Measurements from ENCODE around the gene C6orf89. TPM values are rescaled to one million over a fixed set of nuclear protein-coding genes. Genes with fewer than 3 reads are reported as not detected.

C6orf89 gene
- polyA plus RNA-seq, 3 donors: 18.8 to 25.1 (median 21.5) TPM

- WGBS, 3 donors: 22 to 46% (median 24%) methylated on average over 3 of the region's 3 CpGs
Measured at GRCh38 chr6:36851149-36851614, 34.6 kb upstream of the C6orf89 start.

DNA sequence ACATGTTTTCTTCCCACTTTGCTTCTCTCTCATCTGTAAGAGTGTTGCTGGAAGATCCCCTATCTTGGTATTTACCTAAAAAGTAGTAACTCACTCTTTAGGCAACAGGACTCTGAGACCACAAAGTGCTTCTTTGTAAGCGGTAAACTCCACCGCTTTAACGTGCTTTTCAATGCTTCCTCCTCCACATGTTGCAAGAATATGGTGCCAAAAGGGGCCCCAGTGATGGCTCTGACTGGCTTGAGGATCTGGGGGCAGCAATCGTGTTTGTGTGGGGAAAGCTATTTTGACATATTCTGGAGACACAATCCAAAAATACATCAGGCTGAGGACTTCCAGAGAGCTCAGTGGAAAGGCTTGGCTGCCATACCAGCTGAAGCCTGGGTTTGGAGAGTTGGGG, 34.1 kb upstream of the C6orf89 start:
- 31 to 70% (median 33%) methylated on average over 4 of the region's 4 CpGs for WGBS, 3 donors
- no peak overlapping the region for H3K27ac ChIP-seq (ENCODE audit: low read depth, low read length)

More at GRCh38 chr6:36851149-36851614, 34.6 kb upstream of the C6orf89 start:
- H3K27ac ChIP-seq (ENCODE audit: low read depth, low read length): no peak overlapping the region

DNA sequence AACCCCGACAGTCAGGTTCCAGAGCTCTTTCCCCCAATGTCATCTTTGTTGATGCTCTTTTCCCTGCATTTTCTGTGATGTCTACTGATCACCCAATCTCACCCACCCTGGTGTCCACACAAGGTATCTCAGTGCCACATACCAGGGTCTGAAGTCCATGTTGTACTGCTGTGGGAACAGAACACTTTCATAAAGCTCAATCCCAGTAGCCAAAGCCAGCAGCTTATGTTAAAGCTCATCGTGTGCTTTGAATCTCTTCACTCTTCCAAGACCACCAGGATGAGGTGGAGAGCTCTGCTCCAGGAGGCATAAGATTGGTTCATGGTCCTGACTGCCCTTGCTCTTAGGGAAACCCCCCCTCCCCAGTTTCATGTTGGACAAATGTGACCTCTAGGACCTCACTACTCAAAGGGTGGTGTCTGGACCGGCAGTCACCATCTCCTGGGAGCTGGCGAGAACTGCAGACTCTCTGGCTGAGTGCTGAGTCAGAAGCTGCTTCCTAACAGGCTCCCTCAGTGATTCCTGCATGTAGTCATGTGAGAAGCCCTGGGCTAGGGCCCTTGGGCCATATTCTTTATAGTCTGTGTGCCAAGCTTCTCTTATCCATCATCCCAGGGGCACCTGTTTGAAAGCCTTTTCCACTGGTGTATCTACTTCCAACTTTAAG, 33.1 kb upstream of the C6orf89 start:
- H3K27ac ChIP-seq (ENCODE audit: low read depth, low read length): no peak overlapping the region
- 53 to 82% (median 55%) methylated on average over 4 of the region's 4 CpGs for WGBS, 3 donors

DNA sequence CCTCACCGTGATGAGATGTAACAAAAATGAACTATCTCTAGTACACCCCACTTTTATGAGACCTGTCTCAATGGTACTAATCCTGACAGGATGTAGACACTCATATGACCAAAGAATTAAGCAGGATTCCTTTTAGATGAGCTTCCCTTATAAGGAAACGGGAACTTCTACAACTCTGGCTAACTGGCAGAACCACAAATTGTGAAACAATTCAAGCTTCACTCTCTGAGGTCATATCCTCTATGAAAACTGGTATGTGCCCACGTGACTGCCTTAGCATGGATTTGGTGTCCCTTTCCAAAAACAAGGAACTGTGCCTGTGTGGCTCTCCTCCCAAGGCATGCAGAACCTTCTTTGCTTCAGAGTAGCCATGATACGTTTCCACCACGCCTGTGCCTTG, 32.4 kb upstream of the C6orf89 start:
- 53 to 81% (median 58%) methylated on average over 5 of the region's 5 CpGs for WGBS, 3 donors

DNA sequence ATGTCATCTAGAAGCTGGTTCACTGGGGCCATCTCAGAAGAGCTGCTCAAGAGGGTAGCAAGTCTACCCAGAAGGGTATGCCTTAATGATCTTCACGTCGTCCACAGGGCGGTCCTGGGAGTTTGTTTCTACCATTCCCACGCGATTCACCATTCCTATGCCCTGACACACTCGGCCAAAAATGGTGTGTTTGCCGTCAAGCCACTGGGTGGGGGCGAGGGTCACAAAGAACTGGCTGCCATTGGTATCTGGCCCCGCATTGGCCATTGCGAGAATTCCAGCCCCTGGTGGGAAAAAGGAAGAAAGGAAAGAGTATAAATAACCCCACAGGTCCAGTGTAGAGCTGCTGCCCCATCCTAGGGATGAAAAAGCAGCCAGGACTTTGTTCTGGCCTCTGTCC, 30.0 kb upstream of the C6orf89 start:
- no peak overlapping the region for H3K27ac ChIP-seq (ENCODE audit: low read depth, low read length)
- WGBS, 3 donors: 92 to 94% (median 93%) methylated on average over 10 of the region's 10 CpGs

More for the DNA sequence above, 32.4 kb upstream of the C6orf89 start:
- no peak overlapping the region for H3K27ac ChIP-seq (ENCODE audit: low read depth, low read length)

DNA sequence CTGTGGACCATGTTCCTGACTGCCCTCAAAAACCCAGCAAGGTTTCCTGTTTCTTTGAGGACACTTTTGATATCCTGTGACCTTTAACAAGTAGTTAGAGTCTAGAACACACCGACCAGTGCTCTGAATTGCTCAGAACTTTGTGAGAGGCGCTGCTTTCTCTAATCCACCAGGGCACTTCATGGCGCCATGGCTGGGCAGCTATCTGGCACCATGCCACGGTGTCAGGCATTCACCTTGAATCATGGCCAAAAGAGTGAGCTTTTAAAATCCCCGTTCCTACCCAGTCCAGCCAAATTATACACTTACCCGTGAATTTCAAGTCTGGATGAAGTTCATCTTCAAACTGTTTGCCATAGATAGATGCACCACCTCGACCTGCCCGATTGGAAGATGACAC, 29.5 kb upstream of the C6orf89 start:
- 48 to 89% (median 83%) methylated on average over 8 of the region's 8 CpGs for WGBS, 3 donors
- no peak overlapping the region for H3K27ac ChIP-seq (ENCODE audit: low read depth, low read length)

DNA sequence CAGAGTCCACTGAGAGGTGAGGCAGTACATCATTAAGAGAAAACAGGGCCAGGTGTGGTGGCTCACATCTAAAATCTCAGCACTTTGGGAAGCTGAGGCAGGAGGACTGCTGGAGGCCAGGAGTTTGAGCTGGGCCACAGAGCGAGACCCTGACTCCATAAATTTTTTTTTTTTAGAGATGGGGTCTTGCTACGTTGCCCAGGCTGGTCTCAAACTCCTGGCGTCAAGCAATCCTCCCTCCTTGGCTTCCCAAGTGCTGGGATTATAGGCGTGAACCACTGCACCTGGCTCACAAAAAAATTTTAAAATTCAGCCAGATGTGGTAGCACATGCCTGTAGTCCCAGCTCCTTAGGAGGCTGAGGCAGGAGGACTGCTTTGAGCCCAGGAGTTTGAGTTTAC, 28.4 kb upstream of the C6orf89 start:
- no peak overlapping the region for H3K27ac ChIP-seq (ENCODE audit: low read depth, low read length)
- 97 to 100% (median 99%) methylated on average over 4 of the region's 4 CpGs for WGBS, 3 donors

- 58 to 68% (median 66%) methylated on average over 6 of the region's 6 CpGs for WGBS, 3 donors
Measured at GRCh38 chr6:36858407-36858981, 27.3 kb upstream of the C6orf89 start.

GRCh38 chr6:36860126-36860525, 25.6 kb upstream of the C6orf89 start:
- H3K27ac ChIP-seq (ENCODE audit: low read depth, low read length): no peak overlapping the region
- WGBS, 3 donors: 92 to 96% (median 94%) methylated on average over 7 of the region's 7 CpGs

More at GRCh38 chr6:36858407-36858981, 27.3 kb upstream of the C6orf89 start:
- no peak overlapping the region for H3K27ac ChIP-seq (ENCODE audit: low read depth, low read length)

- WGBS, 3 donors: 87 to 89% (median 89%) methylated on average over 8 of the region's 8 CpGs
- no peak overlapping the region for H3K27ac ChIP-seq (ENCODE audit: low read depth, low read length)
Measured at GRCh38 chr6:36862164-36862847, 23.4 kb upstream of the C6orf89 start.

DNA sequence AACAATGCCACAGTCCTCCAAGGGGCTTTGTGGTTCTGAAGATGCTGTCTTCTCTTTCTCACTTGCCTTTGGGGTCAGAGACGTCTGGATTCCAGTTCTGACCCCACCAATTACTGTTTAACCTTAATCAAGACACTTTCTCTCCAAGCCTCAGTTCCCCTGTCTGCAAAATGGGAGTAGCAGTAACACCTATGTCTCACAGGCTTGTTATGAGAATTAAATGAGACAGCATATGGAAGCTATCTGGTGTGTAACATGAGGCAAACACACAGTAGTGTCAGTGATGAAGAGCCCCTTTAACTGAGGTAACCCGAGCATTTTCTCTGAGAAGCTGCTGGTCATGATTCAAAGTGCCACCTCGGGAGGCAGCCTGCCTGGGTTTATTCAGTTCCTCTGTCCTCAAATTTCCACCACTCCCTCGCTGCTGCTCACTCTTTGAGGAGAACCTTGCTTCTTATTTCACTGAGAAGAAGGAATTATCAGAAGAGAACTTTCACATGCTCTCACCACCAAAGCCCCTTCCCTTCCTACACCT, 22.8 kb upstream of the C6orf89 start:
- H3K27ac ChIP-seq (ENCODE audit: low read depth, low read length): no peak overlapping the region
- 87 to 94% (median 91%) methylated on average over 4 of the region's 4 CpGs for WGBS, 3 donors

GRCh38 chr6:36863670-36864540, 21.8 kb upstream of the C6orf89 start:
- no peak overlapping the region for H3K27ac ChIP-seq (ENCODE audit: low read depth, low read length)
- 61 to 93% (median 92%) methylated on average over 12 of the region's 12 CpGs for WGBS, 3 donors

GRCh38 chr6:36865835-36866234, 19.9 kb upstream of the C6orf89 start:
- no peak overlapping the region for H3K27ac ChIP-seq (ENCODE audit: low read depth, low read length)
- WGBS, 3 donors: 74 to 78% (median 75%) methylated on average over 2 of the region's 2 CpGs

DNA sequence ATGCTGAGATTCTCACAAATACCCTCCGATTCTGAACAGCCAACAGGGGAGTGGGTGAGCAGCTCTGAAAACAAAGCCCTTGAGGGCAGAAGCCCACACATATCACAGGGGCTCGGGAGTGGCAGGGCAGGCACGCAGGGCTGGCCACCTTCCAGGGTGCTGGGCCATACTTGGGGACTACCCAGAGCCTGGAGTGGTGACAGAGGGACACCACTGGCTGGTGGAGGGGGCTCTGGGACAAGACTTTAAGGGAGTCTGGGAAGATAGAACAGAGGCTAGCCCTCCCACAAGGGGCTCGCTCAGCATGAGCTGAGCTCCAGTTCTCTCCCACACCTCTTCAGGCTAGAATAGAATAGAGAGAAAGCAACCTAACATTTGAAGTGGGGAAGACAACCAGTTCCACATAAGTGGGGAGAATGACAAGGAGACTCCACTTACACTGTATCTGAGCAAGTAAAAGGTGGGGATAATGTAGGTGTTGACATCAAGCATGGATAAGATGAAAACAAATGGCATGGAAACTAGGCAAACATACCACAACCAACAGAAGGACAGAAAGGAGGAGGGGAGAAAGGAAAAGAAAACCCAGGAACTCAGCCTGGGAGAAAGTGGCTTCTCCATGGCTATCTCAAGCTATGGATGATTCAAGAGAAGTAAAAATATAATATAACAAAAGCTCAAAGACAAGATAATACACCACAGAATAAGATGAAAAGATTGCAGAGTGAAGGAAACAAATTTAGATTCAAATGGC, 18.1 kb upstream of the C6orf89 start:
- 65 to 85% (median 81%) methylated on average over 4 of the region's 4 CpGs for WGBS, 3 donors
- no peak overlapping the region for H3K27ac ChIP-seq (ENCODE audit: low read depth, low read length)

GRCh38 chr6:36871686-36872085, 14.1 kb upstream of the C6orf89 start:
- WGBS, 3 donors: 58 to 96% (median 92%) methylated on average over 3 of the region's 3 CpGs
- H3K27ac ChIP-seq (ENCODE audit: low read depth, low read length): no peak overlapping the region

- no peak overlapping the region for H3K27ac ChIP-seq (ENCODE audit: low read depth, low read length)
- 83 to 93% (median 89%) methylated on average over 1 of the region's 1 CpG for WGBS, 3 donors
Measured at GRCh38 chr6:36873115-36873514, 12.6 kb upstream of the C6orf89 start.

DNA sequence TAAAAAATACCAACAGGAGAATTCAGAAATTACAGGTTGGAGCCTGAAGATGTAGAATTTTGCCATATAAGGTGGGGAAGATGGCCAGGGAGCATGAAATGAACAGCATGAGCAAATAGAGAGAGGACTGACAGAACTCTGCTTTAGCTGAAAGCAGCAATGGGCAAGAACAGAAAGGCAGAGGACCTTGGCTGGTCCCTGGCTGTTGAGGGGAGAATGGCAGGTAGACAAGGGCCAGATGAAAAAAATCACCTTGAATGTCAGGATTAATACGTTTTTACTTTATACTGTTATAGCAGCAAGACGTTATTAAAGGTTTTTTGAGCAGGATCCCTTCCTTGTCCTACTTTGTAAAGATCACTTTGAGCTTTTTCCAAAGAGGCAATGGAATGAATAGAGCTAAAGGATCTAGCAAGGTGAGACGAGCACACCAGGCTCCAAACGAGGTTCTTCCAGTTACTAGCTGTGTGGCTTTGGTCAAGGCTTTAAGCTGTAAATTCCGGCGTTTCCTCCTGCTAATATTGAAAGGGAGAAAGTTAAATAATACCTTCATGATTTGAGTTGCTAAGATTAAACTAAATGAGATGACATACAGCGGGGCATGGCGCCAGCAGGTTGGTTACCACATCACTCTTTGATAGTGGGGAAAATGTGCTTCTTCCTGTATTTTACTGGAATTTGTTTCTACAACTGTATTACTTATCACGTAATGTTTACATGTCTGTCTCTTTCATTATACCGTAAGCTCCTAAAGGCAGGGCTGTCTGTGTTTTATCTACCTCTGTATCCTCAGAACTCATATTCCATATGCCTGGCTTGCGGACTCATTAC, 11.9 kb upstream of the C6orf89 start:
- no peak overlapping the region for H3K27ac ChIP-seq (ENCODE audit: low read depth, low read length)
- 4 to 16% (median 13%) methylated on average over 11 of the region's 11 CpGs for WGBS, 3 donors

Data from adipose tissue (tissue), 3 donors.